GM12892 (cell line): ENCODE results near the gene VPS29.
"Not testable (repeated sequence)": the region's sequence is repeated elsewhere in the genome, so short reads cannot be mapped to it uniquely, and the experiment has no call there.

Experiments
- DNase-seq: peaks from one replicate; pipeline ENCODE4 v3.0.0; 2011; ENCODE audit not compliant: insufficient read length
- FAIRE-seq: peaks from 2 replicates; lab custom pipeline; 2011; peaks lifted over from hg19 to GRCh38; lab: Jason Lieb, UNC
- POLR2A ChIP-seq: IDR thresholded peaks from 2 replicates; pipeline ENCODE4 v1.6.1; 2011; ENCODE audit warnings: low read depth, low read length, control low read depth
- POLR2AphosphoS5 ChIP-seq: IDR thresholded peaks from 2 replicates; pipeline ENCODE4 v1.6.1; 2011; ENCODE audit warnings: low read depth, low read length, control low read depth
- TAF1 ChIP-seq: IDR thresholded peaks from 2 replicates; pipeline ENCODE4 v1.6.1; 2011; ENCODE audit warnings: low read depth, mild to moderate bottlenecking, control low read depth, low read length, borderline replicate concordance

VPS29 gene

DNA sequence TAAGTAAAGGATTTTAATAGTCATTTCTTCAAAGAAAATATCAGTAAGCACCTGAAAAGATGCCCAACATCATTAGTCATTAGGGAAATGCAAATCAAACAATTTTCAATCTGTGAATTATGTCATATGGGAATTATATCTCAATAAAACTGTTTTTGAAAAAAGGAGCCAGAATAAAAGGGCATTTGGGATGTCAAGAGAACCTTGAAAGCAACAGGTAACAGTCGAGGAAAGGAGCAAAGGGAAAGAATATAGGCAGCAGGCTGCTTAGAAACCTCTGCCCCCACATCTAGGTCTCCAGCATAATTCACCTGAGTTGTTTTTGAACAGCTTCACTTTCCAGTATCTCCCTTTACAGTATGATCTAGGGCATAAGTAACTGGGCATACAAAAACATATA is 12.5 kb upstream of the VPS29 start:
- TF ChIP-seq TAF1: no peak
- no peak for TF ChIP-seq POLR2A
- TF ChIP-seq POLR2AphosphoS5: no peak
- FAIRE-seq (no peak), DNase-seq (no peak)

DNA sequence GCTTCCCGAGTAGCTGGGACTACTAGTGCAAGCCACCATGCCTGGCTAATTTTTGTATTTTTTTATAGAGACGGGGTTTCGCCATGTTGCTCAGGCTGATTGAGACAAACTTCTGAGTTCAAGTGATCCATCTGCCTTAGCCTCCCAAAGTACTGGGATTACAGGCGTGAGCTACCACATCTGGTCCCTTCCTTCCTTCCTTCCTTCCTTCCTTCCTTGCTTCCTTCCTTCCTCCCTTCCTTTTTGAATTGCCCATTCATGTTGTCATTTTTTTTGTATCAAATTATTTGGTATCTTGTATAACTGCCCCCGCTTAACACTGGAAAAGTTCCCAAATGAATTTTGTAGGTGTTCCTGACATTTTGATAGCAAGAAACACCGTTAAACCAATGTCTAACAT is 11.9 kb upstream of the VPS29 start:
- DNase-seq (no peak), FAIRE-seq (no peak)
- no peak for TF ChIP-seq TAF1
- no peak for TF ChIP-seq POLR2AphosphoS5
- no peak for TF ChIP-seq POLR2A

DNA sequence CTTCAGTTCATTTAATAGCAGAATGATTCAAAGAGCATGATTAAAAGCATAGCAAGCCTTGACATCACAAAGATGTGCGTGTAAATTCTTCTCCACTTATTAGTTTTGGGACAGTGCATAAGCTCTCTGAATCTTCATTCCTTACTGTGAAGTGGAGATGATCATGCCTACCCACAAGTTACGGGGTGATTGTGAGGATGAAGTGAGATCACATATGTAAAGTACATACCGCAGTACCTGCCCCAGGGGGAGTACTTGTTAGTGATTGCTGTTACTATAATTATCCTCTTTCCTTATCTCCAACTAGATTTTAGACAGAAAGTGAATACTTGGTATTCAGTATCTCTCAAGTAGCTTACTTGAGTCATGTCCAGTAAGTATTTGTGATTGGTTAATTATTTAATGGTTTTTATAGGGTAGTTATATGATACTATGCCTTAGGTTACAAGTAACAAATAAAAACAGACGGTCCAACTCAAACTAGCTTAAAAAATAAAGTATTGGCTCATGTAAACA is 6.2 kb upstream of the VPS29 start:
- TF ChIP-seq TAF1 (no peak), POLR2A (no peak), POLR2AphosphoS5 (no peak)
- no peak for FAIRE-seq

DNA sequence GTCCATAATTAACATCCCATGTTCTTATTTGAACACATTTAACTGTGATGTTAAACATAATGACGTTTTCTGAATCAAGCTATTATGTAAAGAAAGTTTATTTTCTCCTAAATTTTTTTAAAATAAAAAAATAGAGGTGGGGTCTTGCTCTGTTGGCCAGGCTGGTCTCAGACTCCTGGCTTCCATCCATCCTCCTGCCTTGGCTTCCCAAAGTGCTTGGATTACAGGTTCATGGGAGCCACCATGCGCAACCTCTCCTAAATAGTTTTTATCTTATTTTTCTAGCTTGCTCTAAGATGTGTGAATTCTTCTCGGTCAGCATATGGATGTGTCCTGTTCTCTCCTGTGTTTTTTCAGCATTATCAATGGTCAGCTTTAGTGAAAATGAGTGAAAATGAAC is 3.4 kb upstream of the VPS29 start:
- DNase-seq (no peak), FAIRE-seq (no peak)
- no peak for TF ChIP-seq TAF1
- no peak for TF ChIP-seq POLR2AphosphoS5
- no peak for TF ChIP-seq POLR2A

More for the DNA sequence above, 6.2 kb upstream of the VPS29 start:
- DNase-seq: no peak

DNA sequence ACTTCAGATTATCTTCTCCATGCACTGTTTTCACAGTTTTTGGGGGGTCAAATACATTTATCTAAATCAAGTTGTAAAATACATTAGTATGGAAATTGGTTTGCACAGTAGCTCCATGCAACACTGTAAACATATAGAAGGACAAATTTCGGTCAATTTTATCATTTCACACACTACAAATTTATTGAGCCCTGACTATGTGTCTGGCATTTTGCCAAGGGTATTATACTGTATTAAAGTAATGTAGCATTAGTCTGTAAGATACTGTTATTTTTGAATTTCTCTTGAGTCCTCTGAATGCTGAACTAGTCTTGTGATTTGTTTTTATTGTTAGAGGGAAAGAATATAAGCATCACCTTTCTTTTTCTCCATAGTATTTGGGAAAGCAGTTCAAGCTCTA is 1.5 kb upstream of the VPS29 start:
- DNase-seq (no peak), FAIRE-seq (no peak)
- TF ChIP-seq TAF1 (no peak), POLR2AphosphoS5 (no peak)

DNA sequence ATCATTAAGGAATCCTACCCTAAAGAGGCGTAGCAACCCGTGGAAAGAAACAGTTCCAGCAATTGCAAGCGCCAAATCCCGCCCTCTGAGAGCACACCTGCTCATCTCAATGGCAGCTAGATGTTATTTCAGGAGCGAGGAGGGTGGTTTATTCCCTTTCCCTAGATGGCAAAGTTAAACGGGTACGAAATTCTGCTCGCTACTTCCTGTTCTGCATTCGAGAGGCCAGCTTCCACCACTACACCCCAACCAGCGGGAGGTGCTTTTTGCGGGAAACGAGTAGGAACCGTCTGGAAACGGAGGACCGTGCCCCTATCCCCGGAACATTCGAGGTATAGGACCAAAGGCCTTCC is 536 bp downstream of the VPS29 start:
- DNase-seq: no peak
- peak; percentile 5 for FAIRE-seq
- no peak for TF ChIP-seq POLR2A
- no peak for TF ChIP-seq POLR2AphosphoS5

DNA sequence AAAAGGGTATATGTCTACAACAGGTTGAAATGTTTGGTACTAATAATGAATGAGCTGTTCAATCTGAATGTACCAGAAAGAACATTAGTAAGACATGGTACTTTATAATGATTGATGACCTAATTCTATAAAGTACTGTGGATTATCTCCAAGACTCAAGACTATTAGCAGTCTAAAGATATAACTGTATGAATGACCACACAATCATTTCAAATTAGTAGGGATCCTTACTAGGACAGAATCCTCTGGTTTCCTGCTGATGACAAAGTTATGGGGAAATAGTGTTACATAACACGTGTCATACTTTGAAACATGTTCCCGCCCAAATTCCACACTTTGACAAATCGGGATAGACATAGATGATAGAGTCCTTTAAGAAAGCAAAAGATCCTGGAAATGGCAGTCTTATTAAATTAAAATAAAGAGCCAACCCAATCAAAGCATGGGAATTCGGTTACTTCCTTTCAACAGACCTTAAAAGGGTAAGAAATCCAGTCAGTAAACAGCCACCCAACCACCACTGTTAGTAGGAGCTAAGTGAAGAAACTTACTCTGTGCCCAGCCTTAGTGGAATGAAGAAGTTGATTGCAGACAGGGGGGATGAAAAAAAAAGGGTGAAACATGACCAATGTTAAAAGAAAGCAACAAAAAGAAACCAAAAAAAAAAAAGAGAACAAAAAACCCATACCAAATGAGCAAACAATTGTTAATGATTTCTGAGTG is 2.8 kb downstream of the VPS29 start:
- no peak for FAIRE-seq

DNA sequence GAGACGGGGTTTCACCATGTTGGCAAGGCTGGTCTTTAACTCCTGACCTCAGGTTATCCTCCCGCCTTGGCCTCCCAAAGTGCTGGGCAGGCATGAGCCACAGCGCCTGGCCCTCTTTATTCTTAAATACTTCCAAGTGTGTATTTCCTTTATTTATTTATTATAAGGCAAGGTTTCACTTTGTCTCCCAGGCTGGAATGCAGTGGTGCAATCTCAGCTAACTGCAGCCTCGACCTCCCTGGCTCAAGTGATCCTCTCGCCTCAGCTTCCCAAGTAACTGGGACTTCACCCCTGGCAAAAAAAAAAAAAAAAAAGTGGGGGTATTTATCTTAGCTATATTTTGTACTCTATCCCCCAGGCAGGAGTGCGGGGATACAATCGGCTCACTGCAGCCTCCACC is 26.5 kb downstream of the VPS29 start:
- no peak for DNase-seq
- TF ChIP-seq TAF1 (no peak), POLR2A (no peak), POLR2AphosphoS5 (no peak)
- FAIRE-seq: no peak

More for the DNA sequence above, 2.8 kb downstream of the VPS29 start:
- TF ChIP-seq POLR2AphosphoS5: no peak
- no peak for TF ChIP-seq TAF1
- DNase-seq: no peak

DNA sequence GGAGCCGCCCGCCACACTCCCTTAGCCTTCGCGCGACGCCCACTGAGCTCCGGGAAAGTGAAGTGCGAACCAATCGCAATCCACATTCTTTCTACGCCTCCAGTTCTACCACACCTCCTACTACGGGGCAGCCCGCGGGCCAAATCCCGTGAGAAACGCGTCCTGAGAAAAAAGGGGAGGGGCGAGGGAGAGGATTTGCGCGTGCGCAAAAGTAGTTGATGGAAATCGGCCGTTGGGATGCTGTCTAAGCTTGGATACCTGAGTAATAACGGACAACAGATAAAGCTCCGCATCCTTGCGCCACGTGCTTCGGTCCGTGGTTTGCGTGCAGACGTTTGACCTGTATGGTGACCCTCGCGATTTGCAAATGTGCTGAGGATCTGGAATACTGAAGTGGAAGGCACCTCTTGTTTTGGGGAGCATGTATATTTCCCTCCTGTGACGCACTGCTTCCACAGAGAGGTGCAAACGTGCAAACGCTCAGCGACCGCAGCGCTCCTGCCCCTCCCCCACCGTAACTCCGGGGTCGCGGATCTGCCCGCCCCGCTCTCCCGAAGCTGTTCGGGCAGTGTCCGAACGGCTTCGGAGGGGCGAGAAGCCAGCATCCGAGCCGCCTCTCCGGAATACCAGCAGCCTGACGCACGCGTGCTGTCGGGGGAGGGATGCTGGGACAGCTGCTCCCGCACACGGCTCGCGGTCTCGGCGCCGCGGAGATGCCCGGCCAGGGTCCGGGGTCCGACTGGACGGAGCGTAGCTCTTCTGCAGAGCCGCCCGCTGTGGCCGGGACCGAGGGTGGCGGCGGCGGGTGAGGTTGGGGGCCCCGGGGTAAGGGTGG is 33.5 kb downstream of the VPS29 start, which contains the start of the genes FAM216A and GPN3:
TSS of gene FAM216A (plus strand) at position 632 of the 835 bp plus-strand sequence. CDS start at position 663, 31 bp downstream.
TSS of gene GPN3 (minus strand) at position 44 of the 835 bp plus-strand sequence. CDS start 54 bp downstream, outside the sequence.
- peak; percentile 79 for DNase-seq
- peak; percentile 68; the same call in 1 of the 2 replicates for TF ChIP-seq TAF1
- TF ChIP-seq POLR2A: peak; percentile 83
- TF ChIP-seq POLR2AphosphoS5: peak; percentile 72
- peak; percentile 99 for FAIRE-seq

DNA sequence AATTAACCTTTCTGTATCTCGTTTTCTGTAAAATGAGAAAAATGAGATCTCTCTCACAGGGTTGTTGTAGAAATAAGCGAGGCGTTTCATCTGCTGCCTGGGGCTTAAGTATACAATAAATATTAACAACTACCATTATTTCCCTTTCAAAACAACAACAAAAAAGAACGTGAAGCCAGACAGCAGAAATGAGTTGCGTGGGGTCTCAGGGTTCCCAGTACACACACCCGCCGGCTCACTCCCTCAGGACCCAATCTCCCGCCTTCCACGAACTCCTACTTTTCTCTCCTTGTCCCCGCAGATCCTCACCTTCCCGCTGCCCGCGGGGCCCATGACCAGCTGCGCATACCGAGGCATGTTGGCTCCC is 34.1 kb downstream of the VPS29 start:
- TF ChIP-seq POLR2A: no peak
- no peak for TF ChIP-seq POLR2AphosphoS5
- no peak for TF ChIP-seq TAF1
- DNase-seq (no peak), FAIRE-seq (no peak)

DNA sequence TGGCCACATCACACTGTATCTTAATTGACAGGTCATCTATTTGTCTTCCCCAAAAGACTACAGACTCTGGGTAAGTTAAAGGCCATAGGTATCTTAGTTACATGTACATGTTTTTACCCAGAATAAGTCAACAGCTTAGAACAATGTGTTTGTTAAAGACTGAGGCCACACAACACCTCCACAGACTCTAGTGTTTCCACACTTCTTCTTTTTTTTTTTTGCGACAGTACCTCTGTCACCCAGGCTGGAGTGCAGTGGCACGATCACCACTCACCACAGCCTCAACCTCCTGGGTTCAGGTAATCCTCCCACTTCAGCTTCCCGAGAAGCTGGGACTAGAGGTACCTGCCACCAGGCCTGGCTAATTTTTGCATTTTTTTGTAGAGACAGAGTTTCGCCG is 35.1 kb downstream of the VPS29 start:
- no peak for DNase-seq
- no peak for TF ChIP-seq POLR2AphosphoS5
- TF ChIP-seq TAF1: no peak
- TF ChIP-seq POLR2A: no peak
- no peak for FAIRE-seq

DNA sequence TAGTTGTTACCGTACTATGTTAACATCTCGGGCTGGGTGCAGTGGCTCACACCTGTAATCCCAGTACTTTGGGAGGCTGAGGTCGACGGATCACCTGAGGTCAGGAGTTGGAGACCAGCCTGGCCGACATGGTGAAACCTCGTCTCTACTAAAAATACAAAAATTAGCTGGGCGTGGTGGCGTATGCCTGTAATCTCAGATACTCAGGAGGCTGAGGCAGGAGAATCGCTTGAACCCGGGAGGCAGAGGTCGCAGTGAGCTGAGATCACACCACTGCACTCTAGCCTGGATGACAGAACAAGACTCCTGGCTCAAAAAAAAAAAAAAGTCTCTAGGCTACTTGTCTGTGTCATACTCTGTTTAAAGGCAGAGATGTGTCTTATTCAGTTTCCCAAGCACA is 36.1 kb downstream of the VPS29 start:
- FAIRE-seq, DNase-seq: not testable (repeated sequence)
